ENCODE results near the gene SS18. TPM values are rescaled to one million over a fixed set of nuclear protein-coding genes. Genes with fewer than 3 reads are reported as not detected.

SS18 gene
- total and polyA plus RNA-seq, 2 of the 13 experiments (the other 11 are each of a cell fraction or from before 2014, with no cell fraction given): 49.2 to 82.7 TPM

DNA sequence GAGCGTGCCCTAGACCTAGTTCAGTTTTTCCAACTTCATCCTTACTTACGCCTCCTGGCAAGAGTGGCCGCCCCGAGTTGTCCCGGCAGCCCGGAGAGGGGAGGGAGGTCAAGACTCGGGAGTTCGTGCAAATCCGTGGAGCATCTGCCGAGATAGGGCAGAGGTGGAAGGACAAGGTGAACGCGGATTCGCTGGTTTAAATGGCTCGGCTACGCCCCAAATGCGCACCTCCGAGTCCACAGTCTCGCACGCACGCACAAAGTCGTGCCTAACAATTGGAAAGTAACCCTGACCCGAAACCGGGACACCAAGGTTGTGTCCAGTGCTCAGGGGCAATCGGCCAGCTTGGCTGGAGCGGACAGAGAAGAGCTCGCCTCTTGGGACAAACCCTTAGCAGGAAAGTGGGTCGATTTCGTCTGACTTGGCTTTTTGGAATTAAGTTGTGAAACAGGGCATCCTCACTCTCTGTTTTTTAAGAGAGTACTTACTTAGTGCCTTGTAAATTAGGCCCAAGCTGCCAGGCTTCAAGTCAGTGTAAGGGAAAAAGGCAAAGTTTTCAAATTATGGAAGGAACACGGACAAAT is 726 bp upstream of the SS18 start (continued):
- TF ChIP-seq TBP (CRISPR knock-in tag; IDR thresholded peaks at IDR 0.05) (no peak), HDAC1 (CRISPR knock-in tag; IDR thresholded peaks at IDR 0.05) (no peak), MLLT10 (CRISPR knock-in tag; IDR thresholded peaks at IDR 0.05) (no peak), RFX5 (IDR thresholded peaks at IDR 0.05; ENCODE audit: low read depth, low read length) (no peak), ZBTB42 (CRISPR knock-in tag; IDR thresholded peaks at IDR 0.05) (no peak), HNF4G (IDR thresholded peaks at IDR 0.05; ENCODE audit: borderline replicate concordance, low read depth, low read length) (no peak), HNF4G (CRISPR knock-in tag; IDR thresholded peaks at IDR 0.05; ENCODE audit: borderline replicate concordance, low read depth) (no peak), CC2D1A (CRISPR knock-in tag; IDR thresholded peaks at IDR 0.05) (no peak), ETV6 (CRISPR knock-in tag; conservative IDR thresholded peaks at IDR 0.05) (no peak), ZKSCAN5 (CRISPR knock-in tag; IDR thresholded peaks at IDR 0.05) (no peak), NFYB (CRISPR knock-in tag; IDR thresholded peaks at IDR 0.05) (0 out of 2 replicates have a peak, but pooled peaks have one; percentile 47), ZNF335 (CRISPR knock-in tag; IDR thresholded peaks at IDR 0.05) (no peak), TCF12 (IDR thresholded peaks at IDR 0.05) (no peak), TCF12 (CRISPR knock-in tag; IDR thresholded peaks at IDR 0.05) (0 out of 2 replicates have a peak, but pooled peaks have one; percentile 34), TEAD2 (CRISPR knock-in tag; IDR thresholded peaks at IDR 0.05) (no peak), HNRNPLL (IDR thresholded peaks at IDR 0.05; ENCODE audit: low read depth, low read length, poor library complexity, severe bottlenecking) (no peak), ZFP62 (CRISPR knock-in tag; IDR thresholded peaks at IDR 0.05) (no peak), FOXM1 (CRISPR knock-in tag; IDR thresholded peaks at IDR 0.05) (peak; percentile 88), KLF12 (CRISPR knock-in tag; IDR thresholded peaks at IDR 0.05; ENCODE audit: borderline replicate concordance) (no peak)
- TF ChIP-seq, protein P1, sequence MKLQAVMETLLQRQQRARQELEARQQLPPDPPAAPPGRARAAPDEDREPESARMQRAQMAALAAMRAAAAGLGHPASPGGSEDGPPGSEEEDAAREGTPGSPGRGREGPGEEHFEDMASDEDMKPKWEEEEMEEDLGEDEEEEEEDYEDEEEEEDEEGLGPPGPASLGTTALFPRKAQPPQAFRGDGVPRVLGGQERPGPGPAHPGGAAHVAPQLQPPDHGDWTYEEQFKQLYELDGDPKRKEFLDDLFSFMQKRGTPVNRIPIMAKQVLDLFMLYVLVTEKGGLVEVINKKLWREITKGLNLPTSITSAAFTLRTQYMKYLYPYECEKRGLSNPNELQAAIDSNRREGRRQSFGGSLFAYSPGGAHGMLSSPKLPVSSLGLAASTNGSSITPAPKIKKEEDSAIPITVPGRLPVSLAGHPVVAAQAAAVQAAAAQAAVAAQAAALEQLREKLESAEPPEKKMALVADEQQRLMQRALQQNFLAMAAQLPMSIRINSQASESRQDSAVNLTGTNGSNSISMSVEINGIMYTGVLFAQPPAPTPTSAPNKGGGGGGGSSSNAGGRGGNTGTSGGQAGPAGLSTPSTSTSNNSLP (IDR thresholded peaks at IDR 0.05; ENCODE audit: low read depth, low read length): no peak
- TF ChIP-seq, protein P2, sequence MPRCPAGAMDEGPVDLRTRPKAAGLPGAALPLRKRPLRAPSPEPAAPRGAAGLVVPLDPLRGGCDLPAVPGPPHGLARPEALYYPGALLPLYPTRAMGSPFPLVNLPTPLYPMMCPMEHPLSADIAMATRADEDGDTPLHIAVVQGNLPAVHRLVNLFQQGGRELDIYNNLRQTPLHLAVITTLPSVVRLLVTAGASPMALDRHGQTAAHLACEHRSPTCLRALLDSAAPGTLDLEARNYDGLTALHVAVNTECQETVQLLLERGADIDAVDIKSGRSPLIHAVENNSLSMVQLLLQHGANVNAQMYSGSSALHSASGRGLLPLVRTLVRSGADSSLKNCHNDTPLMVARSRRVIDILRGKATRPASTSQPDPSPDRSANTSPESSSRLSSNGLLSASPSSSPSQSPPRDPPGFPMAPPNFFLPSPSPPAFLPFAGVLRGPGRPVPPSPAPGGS (CRISPR knock-in tag; IDR thresholded peaks at IDR 0.05): no peak; the same call in 1 of the 2 replicates

All from HepG2 (cell line).